ENCODE measurements around the gene GNAT1.

GRCh38 chr3:50202353-50203112, 11.1 kb downstream of the GNAT1 start:
- TF ChIP-seq CTCF (IDR thresholded peaks at IDR 0.05; ENCODE audit: insufficient read depth, low read length, poor library complexity, severe bottlenecking) (no peak), EZH2phosphoT487 (conservative IDR thresholded peaks at IDR 0.05; ENCODE audit: low read length) (no peak)

Data from SU-DHL-6 (cell line).